ENCODE measurements around the gene DUS1L. TPM values are rescaled to one million over a fixed set of nuclear protein-coding genes. Genes with fewer than 3 reads are reported as not detected.

The DUS1L gene
- total RNA-seq, 4 donors from 2014 or later, result 30.2 to 70.6 (median 46.5) TPM

GRCh38 chr17:82034371-82035011, 31.1 kb downstream of the DUS1L start:
- H3K36me3 ChIP-seq, result no peaks in the 10 kb centered on the region
- no peak for DNase-seq
- H3K27ac ChIP-seq, result no peak overlapping the region
- TF ChIP-seq POLR2A (IDR thresholded peaks at IDR 0.05) (no peak), CTCF (IDR thresholded peaks at IDR 0.05) (no peak)
- H3K27me3 ChIP-seq, result peaks cover 0 to 3% of the 10 kb centered on the region in 2 donors
- peaks cover 0 to 22% of the 10 kb centered on the region in 2 donors for H3K4me1 ChIP-seq
- intact Hi-C loops (cut with DNase I; ENCODE audit: low total_unique reads), result loop anchor here (5.0 kb wide), 1 partner anchor 118 kb away; no protein-coding TSS in a partner anchor
- H3K9me3 ChIP-seq, result no peaks in the 10 kb centered on the region
- H3K4me3 ChIP-seq, result no peak overlapping the region

GRCh38 chr17:82033359-82034085, 32.1 kb downstream of the DUS1L start:
- intact Hi-C loops (cut with DNase I; ENCODE audit: low total_unique reads), result loop anchor here (5.0 kb wide), 1 partner anchor 119 kb away; no protein-coding TSS in a partner anchor
- Histone ChIP-seq H3K4me3 (no peak overlapping the region), H3K9me3 (no peaks in the 10 kb centered on the region), H3K36me3 (no peaks in the 10 kb centered on the region), H3K27me3 (peaks cover 0 to 3% of the 10 kb centered on the region in 2 donors), H3K27ac (no peak overlapping the region), H3K4me1 (peaks cover 0 to 22% of the 10 kb centered on the region in 2 donors)
- TF ChIP-seq CTCF (IDR thresholded peaks at IDR 0.05) (no peak), POLR2A (IDR thresholded peaks at IDR 0.05) (no peak)
- DNase-seq, result no peak

GRCh38 chr17:82031885-82032627, 33.5 kb downstream of the DUS1L start:
- no peak overlapping the region for H3K4me3 ChIP-seq

GRCh38 chr17:82031303-82031884, 34.2 kb downstream of the DUS1L start, which contains the start of gene RAC3:
RAC3 (plus strand) TSS chr17:82031678; CDS start chr17:82031762, 84 bp downstream.
- no peak for DNase-seq
- Histone ChIP-seq H3K4me1 (peaks cover 0 to 18% of the 10 kb centered on the region in 2 donors), H3K9me3 (no peaks in the 10 kb centered on the region), H3K27ac (no peak within 1 kb of the TSS), H3K36me3 (no peaks in the 10 kb centered on the region), H3K4me3 (peak within 1 kb of the TSS; percentile 29 to 35), H3K27me3 (peaks cover 0 to 3% of the 10 kb centered on the region in 2 donors)
- intact Hi-C loops (cut with DNase I; ENCODE audit: low total_unique reads), result loop anchor here (5.0 kb wide), 1 partner anchor 121 kb away; no protein-coding TSS in a partner anchor
- no peak for TF ChIP-seq POLR2A (IDR thresholded peaks at IDR 0.05)
- no peak for TF ChIP-seq CTCF (IDR thresholded peaks at IDR 0.05)

More at GRCh38 chr17:82031885-82032627, 33.5 kb downstream of the DUS1L start:
- H3K27me3 ChIP-seq, result peaks cover 0 to 3% of the 10 kb centered on the region in 2 donors
- intact Hi-C loops (cut with DNase I; ENCODE audit: low total_unique reads), result loop anchor here (5.0 kb wide), 1 partner anchor 120 kb away; no protein-coding TSS in a partner anchor
- H3K36me3 ChIP-seq, result no peaks in the 10 kb centered on the region
- DNase-seq, result no peak
- H3K4me1 ChIP-seq, result peaks cover 0 to 22% of the 10 kb centered on the region in 2 donors
- TF ChIP-seq POLR2A (IDR thresholded peaks at IDR 0.05) (no peak), CTCF (IDR thresholded peaks at IDR 0.05) (no peak)
- no peak overlapping the region for H3K27ac ChIP-seq
- H3K9me3 ChIP-seq, result no peaks in the 10 kb centered on the region

Measured in uterus (tissue), 4 donors.